Stimulated activated CD4-positive, alpha-beta T cell treated with anti-CD3 and anti-CD28 coated beads, TNF-alpha, amount 100 ng/mL, for 24 hours (primary cell): ENCODE results near the gene EVL.

Experiments used
- DNase-seq, 3 experiments: peaks; one replicate each; pipeline ENCODE4 v3.0.0-alpha.2; 2020; ENCODE audit warnings: low read depth in 3 of 3

The EVL gene

GRCh38 chr14:100108840-100109593 is 43.8 kb downstream of the EVL start:
- DNase-seq: no peak

DNA sequence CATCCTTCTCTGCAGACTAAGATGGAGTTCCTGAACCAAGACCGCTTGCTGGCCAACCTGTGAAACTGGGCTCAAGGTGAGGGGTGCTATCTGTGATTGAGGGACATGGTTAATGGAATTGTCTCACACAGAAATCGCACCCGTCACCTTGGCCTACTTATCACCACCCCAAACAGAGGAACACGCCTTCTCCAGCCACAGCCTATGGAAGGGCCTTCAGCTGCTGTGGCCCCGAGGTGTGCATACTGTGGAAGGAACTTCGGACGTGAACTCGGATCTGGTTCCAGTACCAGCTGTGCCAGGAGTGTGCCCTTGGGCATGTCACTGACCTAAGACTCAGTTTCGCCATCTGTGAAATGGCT is 44.4 kb downstream of the EVL start:
- no peak for DNase-seq

- no peak for DNase-seq
These were observed 45.6 kb downstream of the EVL start for GRCh38 chr14:100110816-100111215.

- DNase-seq: no peak
These were observed 46.9 kb downstream of the EVL start for GRCh38 chr14:100111931-100112704.

DNA sequence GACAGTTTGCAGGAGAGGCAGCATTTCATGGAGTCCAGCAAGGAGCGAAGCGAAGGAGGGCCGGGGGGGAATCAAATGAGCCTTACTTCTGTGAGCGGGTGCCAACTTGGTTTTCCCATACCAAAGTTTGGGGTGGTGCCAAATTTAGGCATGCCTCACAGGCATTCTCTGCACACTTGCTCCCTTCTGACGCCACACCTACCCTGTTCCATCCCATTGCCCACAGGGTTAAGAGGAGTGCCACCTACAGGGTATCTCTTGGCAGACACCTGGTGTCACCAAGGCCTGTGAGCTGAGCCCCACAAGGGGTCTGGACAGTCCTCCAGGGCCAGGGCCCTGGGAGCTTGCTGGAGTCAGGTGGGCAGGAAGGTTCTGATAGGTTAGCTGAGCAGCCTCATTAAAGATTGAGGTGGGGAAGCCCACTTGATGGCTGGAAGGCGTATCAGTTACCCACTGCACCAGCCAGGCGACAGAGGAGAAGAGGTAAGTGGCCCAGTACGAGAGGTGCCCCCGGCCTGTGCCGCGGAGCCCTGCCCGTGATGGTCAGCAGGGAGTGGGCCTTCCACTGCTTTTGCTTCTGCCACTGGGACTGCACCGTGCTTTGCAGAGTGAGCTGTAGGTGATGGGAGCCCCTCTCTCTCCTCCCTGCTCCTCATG is 49.0 kb downstream of the EVL start:
- DNase-seq: no peak

GRCh38 chr14:100115236-100115635 is 50.0 kb downstream of the EVL start:
- DNase-seq: no peak

DNA sequence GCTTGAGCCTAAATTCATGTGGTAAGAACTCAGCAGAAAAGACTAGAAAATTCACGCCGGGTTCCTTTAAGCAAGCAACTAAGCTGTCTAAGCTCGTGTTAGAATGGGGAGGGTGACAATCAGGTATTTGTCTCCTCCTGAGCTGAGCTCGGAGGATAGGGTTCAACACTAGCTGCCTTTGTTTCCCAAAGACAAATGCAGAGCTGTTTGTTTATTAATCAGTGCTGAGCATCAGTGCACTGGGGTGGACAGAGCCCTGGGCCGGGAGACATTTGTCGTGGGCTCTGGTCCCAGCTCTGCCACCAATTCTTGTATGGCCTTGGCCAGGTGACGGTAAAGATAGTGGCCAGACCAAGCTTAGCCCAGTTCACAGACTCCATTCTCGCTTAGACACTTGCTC is 50.5 kb downstream of the EVL start:
- no peak for DNase-seq

DNA sequence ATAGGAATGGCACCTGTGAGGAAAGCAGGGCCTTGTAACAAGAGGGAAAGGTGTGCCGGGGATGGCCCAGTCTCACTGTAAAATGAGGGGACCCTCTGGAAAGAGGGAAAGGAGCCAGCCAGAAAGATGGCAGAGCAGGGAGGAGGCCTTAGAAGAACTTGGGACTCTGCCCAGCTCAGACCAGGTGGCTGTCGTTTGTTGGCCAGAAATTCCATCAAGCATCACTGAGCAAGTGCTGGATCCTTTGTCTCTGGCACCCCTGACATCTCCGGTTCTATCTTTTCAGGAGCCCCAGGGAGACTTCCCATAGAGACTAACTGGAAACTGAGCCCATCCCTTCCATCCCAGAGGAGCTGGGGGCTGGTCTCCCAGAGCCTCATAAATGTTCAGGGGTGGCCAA is 50.9 kb downstream of the EVL start:
- no peak for DNase-seq

GRCh38 chr14:100117026-100117425 is 51.8 kb downstream of the EVL start:
- no peak for DNase-seq

DNA sequence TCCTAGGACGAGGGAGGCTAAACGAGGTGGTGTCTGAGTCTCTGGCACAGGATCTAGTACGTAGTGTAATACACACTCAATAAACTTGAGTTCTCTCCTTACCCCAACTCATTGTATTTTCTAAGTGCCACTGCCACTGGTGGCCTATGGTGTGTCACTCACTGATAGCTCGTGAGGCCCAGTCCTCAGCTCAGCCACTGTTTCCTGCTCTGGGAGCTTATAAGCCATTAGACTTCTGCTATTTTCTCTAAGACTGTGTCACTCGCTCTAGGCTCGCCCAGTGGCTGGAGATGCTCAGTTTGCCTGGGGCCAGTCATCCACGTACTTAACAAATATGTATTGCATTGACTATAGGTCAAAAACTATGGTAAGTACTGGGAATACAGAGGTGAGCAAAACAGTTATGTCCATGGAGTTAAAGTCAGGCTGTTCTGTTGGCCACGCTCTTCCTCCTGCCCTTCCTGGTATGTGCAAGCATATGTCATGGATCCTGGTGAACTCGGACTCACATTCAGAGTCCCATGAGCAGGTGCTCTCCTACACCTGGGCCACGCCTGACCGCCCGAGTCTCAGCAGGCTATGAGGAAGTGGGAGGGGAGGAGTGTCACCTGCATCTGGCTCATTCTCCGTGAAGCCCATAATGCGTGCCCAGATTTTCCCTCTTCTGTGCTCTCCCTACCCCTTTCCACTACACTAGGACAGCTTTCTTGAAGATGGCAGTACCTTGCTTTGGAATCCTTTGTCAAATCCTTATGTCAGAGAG is 52.6 kb downstream of the EVL start:
- no peak for DNase-seq

DNA sequence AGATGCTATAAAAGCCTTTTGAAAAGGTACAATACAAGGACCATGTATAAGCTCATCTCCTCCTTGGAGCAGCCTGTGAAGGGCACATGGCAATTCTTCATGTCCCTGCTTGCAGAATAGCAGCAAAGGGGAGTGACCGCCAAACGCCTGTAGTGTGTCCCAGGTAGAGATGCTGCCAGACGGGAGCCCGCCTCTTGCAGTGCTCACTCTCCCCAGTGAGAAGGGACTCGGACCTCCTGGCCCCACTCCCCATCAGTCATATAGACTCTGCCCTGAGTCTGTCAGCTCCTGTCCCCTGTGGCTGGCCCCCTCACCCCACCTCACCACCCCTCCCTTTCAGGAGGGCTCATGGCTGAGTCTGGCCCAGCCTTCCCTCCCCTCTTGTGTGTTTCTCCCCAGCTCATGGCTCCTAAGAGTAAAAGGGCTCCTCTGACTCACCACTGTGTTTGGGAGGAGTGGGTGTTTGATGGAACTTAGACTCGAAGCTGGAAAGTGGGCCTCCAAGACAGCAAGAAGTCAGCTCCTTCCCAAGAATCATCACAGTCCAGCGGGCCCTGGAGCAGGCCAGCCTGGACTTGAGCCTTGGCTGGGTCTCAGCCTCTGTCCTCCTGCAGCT is 53.3 kb downstream of the EVL start:
- no peak for DNase-seq

- no peak for DNase-seq
These were observed 54.0 kb downstream of the EVL start for GRCh38 chr14:100119251-100119650.

DNA sequence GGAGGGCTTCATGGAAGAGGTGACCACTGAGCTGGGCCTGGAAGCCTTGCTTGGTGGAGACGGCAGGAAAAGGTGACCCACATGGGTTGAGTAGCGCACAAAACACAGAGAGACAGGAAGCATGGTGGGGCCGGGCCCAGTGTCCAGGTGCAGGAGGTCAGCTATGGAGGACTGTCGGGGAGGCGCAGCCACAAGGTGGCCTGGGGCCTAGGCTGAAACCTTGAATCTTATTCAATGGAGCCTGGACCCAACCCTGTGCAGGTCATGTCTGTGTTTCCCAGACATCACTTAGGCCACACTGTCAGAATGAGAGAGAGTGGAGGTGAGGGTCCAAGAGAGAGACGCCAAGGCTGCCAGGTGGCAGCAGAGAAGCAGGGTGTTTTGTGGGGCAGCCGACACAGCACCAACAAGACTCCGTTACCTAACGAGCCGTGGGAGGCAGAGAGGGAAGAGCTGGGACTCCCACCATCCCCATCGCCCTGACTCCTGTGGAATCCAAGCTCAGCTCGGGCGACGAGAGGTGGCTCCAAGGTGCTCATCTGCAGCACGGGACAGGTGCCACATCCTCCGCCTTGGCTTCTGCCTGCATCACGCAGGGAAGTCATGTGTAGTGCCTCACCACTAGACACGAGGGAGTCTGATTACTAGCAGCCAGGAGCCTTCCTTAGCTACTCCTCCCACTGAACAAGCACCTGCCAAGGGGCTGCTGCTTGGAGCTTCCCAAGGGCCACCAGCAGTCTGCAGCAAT is 55.5 kb downstream of the EVL start:
- DNase-seq: no peak

- DNase-seq: no peak
These were observed 56.6 kb downstream of the EVL start for GRCh38 chr14:100121643-100122480.

DNA sequence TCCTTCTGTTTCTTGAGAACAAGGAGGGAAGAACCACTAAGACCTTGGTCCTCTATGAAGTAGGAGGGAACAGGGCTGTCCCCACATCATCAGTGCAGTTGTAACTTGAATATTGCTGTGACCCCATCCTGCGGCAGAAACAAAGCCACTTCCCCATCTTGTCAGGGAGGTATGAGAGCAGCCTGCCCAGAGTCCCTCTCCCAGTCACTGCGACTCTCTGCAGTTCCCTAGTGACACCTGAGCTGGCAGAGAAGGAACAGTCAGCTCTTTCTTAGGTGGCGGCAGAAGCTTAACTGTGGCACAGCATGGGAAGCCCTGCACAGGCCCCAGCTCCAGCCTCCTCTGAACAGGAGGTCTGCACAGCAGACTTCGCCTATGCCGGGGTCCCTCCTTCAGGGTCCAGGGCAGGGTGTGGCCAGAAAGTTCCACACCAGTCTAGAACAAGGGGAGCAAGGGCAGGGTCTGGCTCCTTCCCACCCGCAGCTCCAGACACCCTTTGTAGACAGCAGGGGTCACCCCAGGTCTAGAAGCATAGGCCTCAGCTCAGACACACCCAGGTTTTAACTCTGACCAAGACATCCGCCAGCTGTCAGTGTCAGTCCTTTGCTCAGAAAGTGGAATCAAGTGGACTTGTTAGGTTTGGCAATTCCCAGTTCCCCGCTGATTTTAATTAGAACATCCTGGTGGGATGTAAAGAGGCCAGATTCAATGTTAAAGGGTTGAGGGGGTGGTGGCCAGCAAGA is 57.4 kb downstream of the EVL start:
- no peak for DNase-seq

DNA sequence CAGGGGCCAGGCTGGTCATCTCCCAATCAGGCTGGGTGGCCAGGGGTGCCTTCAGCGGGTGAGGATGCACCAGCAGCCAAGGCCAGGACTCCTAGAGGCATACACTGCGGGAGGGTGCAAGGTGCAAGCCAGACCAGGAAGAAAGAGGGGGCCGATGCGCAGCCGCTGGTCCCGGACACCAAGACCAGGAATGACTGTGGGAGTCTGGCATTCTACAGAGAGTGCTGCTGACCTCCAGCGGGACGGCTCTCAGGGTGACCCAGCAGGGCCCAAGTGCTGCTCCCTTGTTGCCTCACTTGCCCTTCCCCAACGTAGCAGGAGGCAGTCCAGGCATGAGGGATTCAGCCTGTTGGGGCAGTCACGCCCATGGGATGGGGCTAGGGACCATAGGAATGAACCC is 58.4 kb downstream of the EVL start:
- DNase-seq: no peak

- no peak for DNase-seq
These were observed 59.4 kb downstream of the EVL start for GRCh38 chr14:100124551-100125088.

DNA sequence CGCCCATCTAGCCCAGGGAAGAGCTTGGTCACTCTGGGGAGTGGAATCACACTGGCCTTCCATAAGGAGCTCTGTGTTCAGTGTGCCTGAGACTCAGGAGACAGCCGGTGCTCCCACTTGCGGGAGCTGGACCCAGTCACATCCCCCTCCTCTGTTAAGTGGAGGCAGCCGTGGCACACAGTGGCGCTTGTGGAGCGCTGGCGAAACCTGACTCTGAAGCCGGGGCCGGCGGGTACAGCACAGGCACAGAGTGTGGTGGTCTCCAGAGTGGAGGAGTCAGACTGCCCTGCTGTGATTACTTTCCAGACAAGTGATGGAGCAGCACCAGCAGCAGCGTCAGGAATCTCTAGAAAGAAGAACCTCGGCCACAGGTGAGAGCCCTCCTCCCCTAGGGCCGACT is 61.2 kb downstream of the EVL start:
- no peak for DNase-seq

GRCh38 chr14:100127853-100128455 is 62.7 kb downstream of the EVL start:
- no peak for DNase-seq
